Measurements from ENCODE around the gene TMEM129. TPM values are rescaled to one million over a fixed set of nuclear protein-coding genes. Genes with fewer than 3 reads are reported as not detected.

Gene TMEM129
- total RNA-seq, 1 donor from 2014 or later = 27.2 TPM

DNA sequence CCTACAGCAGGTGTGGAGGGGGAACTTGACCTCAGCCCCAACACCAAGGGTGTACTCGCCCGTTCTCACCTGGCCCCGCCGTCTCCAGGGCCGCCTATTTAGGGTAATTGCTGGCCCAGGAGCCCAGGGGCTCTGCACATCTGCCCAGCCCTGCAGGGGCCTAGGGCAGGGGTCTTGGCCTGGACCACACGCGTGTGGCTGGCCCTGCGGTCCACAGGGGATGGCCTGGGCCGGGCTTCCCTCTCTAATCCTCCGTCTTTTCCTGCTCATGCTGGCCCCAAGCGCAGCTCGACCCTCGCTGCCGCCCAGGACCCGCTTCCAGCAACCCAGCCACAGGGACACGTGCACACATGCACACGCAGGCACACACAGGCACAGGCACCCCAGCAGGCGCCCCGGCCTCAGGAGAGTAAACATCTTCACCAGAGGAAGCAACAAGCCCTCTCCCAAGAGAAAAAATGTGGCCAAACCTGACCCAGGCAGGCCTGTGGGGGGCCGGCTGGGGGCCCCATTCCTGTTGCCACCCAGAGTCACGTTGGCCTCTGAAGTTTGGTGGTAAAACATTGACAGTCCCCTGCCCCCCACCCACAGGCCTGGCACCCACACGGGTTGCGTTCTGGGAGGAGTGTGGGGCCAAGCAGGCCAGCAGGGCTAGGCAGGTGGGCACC lies 47.4 kb upstream of the TMEM129 start:
- Mint-ChIP-seq H3K36me3 (ENCODE audit: low read depth, unreplicated experiment) (no peaks in the 10 kb centered on the region), H3K27ac (ENCODE audit: unreplicated experiment) (no peak overlapping the region), H3K27me3 (ENCODE audit: unreplicated experiment) (peaks cover 7% of the 10 kb centered on the region), H3K4me1 (ENCODE audit: unreplicated experiment) (no peaks in the 10 kb centered on the region), H3K4me3 (ENCODE audit: unreplicated experiment) (no peak overlapping the region), H3K9me3 (ENCODE audit: unreplicated experiment) (no peaks in the 10 kb centered on the region)
- TF ChIP-seq, protein P1, sequence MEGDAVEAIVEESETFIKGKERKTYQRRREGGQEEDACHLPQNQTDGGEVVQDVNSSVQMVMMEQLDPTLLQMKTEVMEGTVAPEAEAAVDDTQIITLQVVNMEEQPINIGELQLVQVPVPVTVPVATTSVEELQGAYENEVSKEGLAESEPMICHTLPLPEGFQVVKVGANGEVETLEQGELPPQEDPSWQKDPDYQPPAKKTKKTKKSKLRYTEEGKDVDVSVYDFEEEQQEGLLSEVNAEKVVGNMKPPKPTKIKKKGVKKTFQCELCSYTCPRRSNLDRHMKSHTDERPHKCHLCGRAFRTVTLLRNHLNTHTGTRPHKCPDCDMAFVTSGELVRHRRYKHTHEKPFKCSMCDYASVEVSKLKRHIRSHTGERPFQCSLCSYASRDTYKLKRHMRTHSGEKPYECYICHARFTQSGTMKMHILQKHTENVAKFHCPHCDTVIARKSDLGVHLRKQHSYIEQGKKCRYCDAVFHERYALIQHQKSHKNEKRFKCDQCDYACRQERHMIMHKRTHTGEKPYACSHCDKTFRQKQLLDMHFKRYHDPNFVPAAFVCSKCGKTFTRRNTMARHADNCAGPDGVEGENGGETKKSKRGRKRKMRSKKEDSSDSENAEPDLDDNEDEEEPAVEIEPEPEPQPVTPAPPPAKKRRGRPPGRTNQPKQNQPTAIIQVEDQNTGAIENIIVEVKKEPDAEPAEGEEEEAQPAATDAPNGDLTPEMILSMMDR (IDR thresholded peaks at IDR 0.05; ENCODE audit: unreplicated experiment) = no peak
- no peak for DNase-seq (ENCODE audit: low spot score)

DNA sequence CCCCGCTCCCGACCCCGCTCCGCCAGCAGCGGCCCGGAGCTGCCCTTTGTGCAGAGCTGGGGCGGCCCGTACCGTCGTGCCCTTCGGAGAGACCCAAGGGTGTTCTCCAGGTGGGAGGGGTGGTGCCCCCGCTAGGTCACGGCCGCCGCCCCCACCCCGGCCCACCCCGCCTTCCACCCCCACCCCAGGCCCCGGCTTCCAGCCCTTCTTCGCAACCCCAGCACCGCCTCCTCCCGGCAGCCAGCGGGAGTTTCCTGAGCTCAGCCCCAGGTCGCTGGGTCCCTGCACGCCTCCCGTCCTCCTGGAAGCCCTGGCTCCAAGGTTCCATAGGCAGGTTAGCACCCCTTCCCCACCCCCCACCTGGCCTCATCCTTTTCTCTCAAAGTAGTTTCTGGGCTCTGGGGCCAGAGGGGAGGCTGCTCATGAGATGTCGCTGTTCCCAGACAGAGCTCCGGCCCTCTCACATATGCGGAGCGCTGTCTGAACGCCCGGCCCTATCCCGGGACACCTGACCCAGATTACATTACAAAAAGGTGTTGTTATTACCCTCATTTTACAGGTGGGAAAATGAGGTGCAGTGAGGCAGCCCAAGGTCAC lies 46.7 kb upstream of the TMEM129 start:
- Mint-ChIP-seq H3K27ac (ENCODE audit: unreplicated experiment) (no peak overlapping the region), H3K36me3 (ENCODE audit: low read depth, unreplicated experiment) (no peaks in the 10 kb centered on the region), H3K9me3 (ENCODE audit: unreplicated experiment) (no peaks in the 10 kb centered on the region), H3K4me3 (ENCODE audit: unreplicated experiment) (no peak overlapping the region), H3K4me1 (ENCODE audit: unreplicated experiment) (no peaks in the 10 kb centered on the region), H3K27me3 (ENCODE audit: unreplicated experiment) (peaks cover 7% of the 10 kb centered on the region)
- TF ChIP-seq, protein P1 (IDR thresholded peaks at IDR 0.05; ENCODE audit: unreplicated experiment) = peak; percentile 44
- peak; percentile 72 for DNase-seq (ENCODE audit: low spot score)

- DNase-seq (ENCODE audit: low spot score) = no peak
- no peak overlapping the region for H3K27ac Mint-ChIP-seq (ENCODE audit: unreplicated experiment)
- no peaks in the 10 kb centered on the region for H3K9me3 Mint-ChIP-seq (ENCODE audit: unreplicated experiment)
- TF ChIP-seq, protein P1 (IDR thresholded peaks at IDR 0.05; ENCODE audit: unreplicated experiment) = no peak
- H3K4me3 Mint-ChIP-seq (ENCODE audit: unreplicated experiment) = no peak overlapping the region
- no peaks in the 10 kb centered on the region for H3K4me1 Mint-ChIP-seq (ENCODE audit: unreplicated experiment)
- no peaks in the 10 kb centered on the region for H3K36me3 Mint-ChIP-seq (ENCODE audit: low read depth, unreplicated experiment)
- peaks cover 7% of the 10 kb centered on the region for H3K27me3 Mint-ChIP-seq (ENCODE audit: unreplicated experiment)
These were observed 46.1 kb upstream of the TMEM129 start for GRCh38 chr4:1767061-1767769.

DNA sequence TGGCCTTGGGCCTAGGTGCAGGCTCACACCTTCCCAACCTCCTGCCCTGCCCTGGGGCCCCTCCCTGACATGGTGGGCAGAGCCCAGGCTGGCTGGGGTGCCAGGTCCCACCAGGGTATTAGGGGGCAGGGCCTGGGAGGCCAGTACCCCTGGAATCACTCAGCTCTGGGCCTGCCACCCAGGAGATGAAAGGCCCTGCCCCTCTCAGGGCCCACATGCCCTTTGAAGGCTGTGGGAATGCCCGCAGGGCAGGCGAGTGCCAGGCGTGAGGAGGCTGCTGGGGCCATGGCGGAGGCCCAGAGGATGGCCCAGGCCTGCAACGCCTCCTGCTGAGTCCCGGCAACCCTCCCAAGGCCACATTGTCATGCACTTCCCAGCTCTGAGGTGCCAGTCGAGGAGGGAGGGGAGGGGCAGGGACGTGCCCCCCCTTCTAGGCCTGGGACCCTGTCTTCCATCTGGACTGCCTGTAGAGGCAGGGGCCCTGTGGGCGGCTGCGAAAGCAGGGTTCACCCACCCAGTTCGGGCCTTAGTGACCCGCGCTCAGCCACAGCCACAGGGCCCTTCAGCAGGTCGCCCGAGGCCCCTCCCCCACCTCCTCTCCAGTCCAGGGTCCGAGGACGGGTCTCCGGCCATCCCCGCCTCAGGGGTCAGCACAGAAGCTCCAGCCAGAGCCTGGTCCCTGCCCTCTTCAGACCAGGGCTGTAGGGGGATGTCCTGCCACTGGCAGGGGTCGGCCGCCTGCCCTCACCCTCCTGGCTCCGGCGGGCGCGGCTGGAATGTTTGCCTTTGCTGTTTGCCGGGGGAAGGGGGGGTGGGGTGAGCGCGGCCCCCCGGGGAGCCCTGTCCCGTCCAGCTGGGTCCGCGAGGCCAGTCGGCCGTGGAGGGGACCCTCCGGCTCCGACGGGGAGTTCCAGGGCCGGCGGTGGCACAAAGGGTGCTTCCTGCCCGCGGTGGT lies 45.3 kb upstream of the TMEM129 start:
- no peak for DNase-seq (ENCODE audit: low spot score)
- TF ChIP-seq, protein P1 (IDR thresholded peaks at IDR 0.05; ENCODE audit: unreplicated experiment) = no peak
- Mint-ChIP-seq H3K4me1 (ENCODE audit: unreplicated experiment) (no peaks in the 10 kb centered on the region), H3K4me3 (ENCODE audit: unreplicated experiment) (no peak overlapping the region), H3K36me3 (ENCODE audit: low read depth, unreplicated experiment) (no peaks in the 10 kb centered on the region), H3K9me3 (ENCODE audit: unreplicated experiment) (no peaks in the 10 kb centered on the region), H3K27me3 (ENCODE audit: unreplicated experiment) (peaks cover 7% of the 10 kb centered on the region), H3K27ac (ENCODE audit: unreplicated experiment) (no peak overlapping the region)
